Activated CD4-positive, CD25-positive, alpha-beta regulatory T cell treated with anti-CD3 and anti-CD28 coated beads, Interleukin-2, amount 50 U/mL, for 16 hours (primary cell): Measurements from ENCODE around the gene TBXAS1.

Experiments used
- DNase-seq: peaks from one replicate; pipeline ENCODE4 v3.0.0-alpha.2; 2020; ENCODE audit warnings: low read depth, low spot score

TBXAS1 gene

DNA sequence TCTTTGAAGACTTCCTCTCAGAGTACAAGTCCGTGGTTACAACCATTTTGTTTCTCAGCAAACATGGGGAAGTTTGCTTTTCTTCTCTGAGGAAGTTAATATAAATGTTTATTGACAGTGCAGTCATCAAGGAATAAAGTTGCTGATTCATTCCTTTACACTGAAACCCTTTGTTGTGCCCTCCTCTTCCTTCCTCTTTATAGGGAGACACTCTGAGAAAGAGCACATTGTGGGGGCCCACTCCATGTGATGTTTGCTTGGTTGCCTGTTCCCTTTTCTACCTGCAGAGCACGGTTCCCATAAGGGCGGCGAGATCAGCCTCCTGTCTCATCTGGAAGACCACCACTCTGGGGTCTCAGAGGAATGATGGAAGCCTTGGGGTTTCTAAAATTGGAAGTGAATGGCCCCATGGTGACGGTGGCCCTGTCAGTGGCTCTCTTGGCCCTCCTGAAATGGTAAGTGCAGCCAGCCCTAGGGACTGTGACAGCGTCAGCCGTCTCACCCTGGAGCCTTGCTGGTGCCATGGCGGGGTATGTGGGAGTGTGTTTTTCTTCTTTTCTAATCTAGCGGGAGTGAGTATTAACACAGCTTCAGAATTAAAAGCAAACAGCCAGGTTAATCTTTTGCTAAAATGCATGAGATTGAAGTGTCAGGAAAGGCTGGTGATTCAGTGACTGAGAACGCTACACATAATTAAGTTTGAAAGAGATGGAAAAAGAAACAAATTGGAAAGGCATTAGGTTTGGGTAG, at the start of gene TBXAS1:
Gene TBXAS1, plus strand, starts transcription at position 240 of the 750 bp plus-strand sequence. Its CDS starts 127 bp downstream, at position 367.
- no peak for DNase-seq

DNA sequence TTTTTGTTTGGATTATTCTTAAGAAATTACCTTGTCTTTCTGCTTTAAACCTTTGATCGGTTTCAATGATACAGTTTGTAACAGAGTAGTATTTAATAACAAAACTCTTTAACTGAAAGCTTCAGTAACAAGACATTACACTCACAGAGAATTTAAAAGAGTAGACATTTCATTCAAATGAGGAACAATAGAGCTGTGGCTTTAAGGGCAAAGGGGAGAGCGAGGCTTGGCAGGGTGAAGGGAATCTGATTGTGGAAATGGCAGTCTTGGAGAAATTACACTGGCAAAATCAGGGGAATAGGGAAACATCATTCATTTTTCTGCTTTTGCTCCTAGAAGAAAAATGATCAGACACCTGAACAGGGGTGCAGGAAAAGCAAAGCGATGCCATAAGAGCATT, 46.1 kb upstream of the TBXAS1 start:
- DNase-seq: no peak

DNA sequence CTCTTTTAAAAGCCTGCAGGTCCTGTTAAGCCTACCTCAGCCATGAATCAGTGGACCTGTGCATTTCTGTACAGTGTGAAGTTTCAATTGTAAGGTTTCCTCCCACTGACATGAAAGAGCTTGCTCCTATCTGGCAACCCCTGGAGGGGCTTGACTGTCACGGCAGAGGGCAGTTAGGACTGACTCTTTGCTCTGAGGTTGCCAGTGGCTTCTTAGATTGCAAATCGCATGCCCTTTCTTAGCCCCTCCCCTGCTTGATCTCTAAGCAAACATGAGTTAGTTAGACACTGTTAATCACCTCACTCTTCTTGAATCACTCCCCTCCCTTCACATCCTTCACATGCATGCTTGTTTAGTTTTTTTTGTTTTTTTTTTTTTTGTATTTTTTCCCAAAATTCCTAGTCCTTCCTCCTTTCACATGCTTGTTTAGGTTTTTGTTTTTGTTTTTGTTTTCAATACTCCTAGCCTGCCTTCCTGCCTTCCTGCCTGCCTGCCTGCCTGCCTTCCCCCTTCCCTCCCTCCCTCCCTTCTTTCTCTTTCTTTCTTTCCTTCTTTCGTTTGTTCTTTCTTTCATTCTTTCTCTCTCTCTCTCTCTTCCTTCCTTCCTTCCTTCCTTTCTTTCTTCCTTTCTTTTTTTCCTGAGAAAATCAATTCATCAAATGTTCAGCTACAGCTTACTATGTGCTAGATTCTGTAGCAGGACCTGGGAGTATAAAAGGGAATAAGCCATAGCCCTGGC, 45.2 kb upstream of the TBXAS1 start:
- DNase-seq: no peak

DNA sequence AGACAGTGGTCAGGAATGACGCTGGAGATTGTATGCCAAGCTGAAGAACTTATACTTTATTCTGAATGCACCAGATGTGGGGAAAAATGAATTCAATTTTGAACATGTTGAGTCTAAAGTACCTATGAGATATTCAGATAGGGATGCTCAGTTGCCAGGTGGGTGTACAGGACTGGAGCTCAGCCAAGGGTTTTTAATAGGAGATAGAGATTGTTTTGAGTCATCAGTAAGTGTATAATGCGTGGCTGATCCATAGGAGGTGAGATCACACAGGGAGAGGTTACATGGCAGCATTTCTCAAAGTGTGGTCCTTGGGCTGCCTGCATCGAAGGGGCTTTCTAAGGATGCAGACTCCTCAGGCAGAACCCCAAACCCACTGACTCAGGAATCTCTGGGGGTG, 44.4 kb upstream of the TBXAS1 start:
- no peak for DNase-seq

DNA sequence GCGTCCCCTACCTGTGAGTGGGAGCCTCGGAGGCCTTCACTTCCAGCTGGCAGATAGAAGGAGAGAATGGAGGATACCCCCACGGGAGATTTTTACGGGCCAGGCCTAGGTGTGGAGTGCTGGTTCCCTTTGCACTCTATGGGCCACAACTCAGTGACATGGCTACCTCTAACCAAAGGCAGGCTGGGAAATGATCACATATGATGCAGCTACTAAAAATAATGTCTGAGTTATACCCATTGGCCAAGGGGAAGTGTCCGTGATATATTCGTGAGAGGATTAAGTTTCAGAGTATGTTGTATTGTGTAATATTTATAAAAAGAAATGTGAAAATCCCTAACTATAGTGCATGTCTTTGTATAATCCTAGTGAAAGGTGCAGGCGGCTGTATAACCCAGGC, 37.7 kb upstream of the TBXAS1 start:
- DNase-seq: no peak

DNA sequence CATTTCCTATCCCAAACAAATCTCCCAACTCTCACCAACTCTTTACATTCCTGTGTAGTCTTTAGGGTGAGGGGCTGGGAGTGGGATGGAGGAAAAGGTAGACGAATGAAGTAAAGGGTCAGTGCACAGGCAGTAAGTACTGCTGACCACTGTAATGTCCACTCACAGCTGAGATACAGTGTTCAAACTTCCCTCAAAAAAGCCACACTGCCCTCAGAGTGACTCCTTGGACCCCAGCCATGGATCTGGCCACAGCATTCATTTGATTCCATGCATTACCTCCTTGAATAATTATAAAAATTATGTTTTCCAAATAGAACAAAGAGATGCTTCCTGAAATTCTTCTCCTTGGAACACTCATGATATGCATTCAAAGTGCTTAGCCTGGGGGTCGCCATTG, 31.5 kb upstream of the TBXAS1 start:
- no peak for DNase-seq

DNA sequence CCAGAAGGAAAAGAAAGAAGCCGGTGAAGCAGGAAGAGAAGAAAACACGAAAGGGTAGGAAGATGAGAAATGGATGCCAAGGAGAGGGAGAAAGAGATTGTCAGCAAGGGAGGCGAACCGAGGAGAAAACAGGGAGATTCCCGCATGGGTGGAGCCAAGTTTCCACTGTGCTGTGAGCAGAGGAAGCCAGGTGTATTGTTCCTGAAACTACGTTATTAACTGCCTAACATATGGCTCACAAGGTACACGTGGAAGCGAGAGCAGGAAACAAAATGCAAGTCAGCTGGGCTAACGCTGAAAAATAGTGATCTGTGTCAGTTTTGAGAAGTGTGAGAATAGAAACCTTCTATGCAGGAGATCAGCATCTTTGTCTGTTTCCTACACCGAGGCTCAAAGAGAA, 30.8 kb upstream of the TBXAS1 start:
- DNase-seq: no peak

DNA sequence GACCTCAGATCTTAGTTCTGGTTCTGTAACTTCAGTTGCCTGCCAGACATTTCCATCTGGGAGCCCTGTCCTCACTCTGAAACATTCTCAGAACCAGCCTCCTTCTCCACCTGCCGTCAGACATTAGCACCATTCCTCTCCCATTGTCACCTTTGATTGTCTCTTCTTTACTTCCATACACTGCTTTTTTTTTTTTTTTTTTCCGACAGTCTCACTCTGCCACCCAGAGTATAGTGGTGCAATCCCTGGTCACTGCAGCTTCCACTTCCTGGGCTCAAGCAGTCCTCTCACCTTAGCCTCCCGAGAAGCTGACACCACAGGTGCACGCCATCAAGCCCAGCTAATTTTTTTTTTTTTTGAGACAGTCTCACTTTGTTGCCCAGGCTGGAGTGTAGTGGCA, 30.2 kb upstream of the TBXAS1 start:
- no peak for DNase-seq

DNA sequence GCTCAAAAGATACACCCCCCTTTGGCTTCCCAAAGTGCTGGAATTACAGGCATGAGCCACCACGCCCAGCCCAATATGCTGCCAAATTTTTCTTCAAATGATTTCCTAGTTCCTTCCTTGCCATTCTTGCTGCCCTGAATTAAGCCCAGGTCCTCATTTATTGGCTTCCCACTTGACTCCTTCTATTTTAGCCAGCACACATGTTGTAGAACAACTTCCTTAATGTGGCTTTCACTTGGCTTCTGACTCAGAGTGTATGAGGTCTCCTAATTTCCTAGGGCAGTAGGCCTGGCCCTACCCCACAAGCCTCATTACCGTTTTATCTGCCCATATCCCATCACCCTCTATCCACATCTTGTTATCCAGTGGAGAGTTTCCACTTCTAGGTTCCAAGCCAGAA, 29.5 kb upstream of the TBXAS1 start:
- no peak for DNase-seq

DNA sequence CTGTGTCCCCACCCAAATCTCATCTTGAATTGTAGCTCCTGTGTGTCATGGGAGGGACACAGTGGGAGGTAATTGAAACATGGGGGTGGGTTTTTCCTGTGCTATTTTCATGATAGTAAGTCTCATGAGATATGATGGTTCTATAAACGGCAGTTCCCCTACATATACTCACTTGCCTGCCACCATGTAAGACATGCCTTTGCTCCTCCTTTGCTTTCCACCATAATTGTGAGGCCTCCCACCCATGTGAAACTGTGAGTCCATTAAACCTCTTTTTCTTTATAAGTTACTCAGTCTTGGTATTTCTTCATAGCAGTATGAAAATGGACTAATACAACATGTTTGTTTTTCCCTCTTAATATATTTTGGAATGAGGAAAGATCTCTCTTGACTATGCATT, 24.5 kb upstream of the TBXAS1 start:
- no peak for DNase-seq

DNA sequence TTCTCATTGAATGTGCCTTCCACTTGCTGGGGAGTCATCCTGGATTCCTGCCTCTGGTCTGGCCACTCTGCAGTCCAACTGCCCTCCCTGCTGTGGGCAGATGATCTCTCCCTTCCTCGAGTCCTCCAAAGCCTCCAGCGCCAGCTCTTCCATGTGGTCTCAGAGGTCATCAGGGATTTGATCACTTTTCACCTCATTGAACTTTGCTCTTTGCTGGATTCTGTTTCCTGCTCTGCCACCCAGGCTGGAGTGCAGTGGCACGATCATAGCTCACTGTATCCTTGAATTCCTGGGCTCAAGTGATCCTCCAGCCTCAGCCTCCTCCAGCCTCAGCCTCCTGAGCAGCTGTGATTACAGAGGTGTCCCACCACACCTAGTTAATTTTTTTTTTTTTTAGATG, 22.1 kb upstream of the TBXAS1 start:
- no peak for DNase-seq

DNA sequence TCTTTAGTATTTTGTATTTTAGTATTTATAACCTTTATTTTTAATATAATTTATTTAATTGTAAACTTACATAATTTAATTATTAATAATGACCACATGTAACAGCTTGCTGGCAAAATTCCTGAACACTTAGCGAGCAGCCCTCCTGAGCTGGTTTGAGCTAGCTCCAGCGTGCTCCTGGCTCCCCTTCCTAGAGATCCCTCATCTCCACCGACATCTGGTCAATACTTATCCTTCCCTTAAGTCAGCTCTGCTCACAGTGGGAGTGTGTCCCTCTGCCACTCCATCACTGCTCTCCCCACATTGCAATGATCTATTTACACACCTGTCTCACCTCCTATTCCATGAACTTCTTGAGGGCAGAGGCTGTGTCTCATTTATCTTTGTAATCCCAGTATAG, 20.6 kb upstream of the TBXAS1 start:
- no peak for DNase-seq

DNA sequence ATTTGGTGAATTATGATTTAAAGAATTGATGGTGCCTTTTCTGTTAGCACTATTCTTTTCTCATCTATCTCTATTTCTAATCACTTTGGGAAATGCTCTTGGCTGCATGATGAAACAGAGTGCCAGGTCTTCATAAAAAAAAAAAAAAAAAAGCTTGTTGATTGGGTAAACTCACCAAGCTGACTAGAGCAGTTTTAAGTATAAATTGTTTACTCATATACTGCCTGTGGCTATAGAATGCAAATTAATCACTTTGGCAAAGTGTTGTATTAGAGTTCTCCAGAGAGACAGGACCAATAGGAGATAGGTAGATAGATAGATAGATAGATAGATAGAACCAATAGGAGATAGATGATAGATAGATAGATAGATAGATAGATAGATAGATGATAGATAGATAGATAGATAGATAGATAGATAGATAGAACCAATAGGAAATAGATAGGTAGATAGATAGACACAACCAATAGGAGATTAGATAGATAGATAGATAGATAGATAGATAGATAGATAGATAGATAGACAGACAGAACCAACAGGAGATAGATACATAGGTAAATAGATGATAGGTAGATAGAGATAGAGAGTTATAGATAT, 20.1 kb upstream of the TBXAS1 start:
- DNase-seq: no peak

DNA sequence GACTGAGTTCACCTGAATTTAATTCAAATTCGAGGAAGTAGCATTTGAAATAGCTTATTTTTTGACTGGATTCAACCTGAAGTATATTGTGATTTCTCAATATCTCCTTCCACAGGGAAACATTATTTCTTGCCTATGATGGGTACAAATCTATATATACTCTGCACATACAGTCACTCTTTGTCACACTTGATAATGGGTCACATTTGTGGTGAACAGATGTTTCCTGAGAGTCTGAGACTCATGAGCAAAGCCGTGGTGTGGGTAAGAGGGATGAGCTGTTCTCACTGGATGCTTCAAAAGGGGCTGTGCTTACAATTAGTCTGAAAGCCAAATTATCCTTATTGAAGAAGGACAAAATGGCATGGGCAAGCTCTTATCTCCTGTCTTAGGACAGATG, 18.0 kb upstream of the TBXAS1 start:
- DNase-seq: no peak

DNA sequence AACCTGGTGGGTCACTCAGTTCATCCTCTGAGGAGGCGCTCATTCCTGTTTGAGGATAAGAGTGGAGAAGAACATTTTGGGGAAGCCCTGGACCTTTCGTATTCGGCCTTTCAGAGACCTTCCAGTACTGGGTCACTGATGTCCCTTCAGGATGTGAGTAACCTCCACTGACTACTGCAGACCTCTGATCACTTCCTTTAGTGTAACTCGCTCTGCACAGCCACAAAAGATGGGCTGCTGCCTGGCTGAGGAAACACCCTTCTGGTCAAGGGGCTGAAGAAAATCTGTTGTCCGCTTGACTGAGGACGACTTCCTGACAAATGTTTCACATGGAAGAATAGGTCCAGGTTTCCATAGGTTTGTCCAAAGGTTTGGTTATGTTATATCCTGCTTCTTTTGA, 15.9 kb upstream of the TBXAS1 start:
- no peak for DNase-seq

DNA sequence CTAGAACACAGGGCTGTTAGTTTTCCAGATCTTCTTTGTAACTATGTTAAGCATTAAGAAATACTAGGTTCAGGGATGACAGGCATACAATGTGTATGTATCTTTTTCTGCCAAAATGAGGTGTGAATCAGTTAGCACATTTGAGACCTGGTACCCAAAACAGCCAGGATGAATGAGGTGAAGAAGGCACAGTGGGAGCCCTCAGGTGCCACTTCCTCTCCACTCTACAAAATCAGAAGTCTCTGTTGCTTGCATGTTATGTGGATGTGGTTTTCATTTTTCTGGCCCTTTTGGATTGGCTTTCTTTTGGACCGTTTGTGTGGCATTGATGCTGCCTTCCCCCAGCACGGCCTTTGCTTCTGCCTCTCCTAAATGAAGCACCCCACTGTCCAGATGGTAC, 15.4 kb upstream of the TBXAS1 start:
- DNase-seq: no peak

DNA sequence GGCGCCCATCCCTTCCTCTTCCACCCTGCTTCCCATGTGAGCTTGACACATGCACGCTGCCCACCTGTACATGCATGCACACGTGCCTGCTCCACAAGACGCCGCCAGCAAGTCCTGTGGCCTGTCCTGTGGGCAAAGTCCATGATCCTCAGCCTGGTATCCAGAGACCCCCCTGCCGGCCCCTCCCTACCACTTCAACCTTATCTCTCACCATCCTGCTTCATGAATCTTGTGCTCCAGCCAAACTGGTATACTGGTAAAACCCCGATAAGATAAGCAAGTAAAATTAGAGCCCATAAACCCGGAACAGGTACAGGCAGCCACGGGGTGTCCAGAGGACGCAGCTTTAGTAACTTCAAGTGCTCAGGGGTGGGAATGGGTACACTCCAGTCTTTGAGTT, 11.8 kb upstream of the TBXAS1 start:
- no peak for DNase-seq

DNA sequence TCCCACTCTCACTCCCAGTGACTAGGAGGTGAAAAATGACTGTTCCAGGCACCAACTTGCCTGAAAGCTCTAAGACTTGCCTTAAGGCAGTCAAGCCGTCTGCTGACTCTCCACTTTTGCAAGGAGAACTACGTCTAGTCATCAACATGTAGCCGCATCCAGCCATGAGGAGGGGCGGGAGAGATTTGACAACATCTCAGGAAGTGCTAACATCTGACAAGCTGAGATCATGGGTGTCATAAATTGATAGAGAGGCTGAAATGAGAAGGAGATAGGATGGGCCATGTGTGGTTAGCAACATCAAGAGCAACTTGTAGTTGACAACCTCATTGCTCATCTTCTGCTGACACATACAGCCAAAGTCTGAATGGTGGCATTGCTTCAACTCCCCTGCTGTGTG, 9.0 kb upstream of the TBXAS1 start:
- no peak for DNase-seq

DNA sequence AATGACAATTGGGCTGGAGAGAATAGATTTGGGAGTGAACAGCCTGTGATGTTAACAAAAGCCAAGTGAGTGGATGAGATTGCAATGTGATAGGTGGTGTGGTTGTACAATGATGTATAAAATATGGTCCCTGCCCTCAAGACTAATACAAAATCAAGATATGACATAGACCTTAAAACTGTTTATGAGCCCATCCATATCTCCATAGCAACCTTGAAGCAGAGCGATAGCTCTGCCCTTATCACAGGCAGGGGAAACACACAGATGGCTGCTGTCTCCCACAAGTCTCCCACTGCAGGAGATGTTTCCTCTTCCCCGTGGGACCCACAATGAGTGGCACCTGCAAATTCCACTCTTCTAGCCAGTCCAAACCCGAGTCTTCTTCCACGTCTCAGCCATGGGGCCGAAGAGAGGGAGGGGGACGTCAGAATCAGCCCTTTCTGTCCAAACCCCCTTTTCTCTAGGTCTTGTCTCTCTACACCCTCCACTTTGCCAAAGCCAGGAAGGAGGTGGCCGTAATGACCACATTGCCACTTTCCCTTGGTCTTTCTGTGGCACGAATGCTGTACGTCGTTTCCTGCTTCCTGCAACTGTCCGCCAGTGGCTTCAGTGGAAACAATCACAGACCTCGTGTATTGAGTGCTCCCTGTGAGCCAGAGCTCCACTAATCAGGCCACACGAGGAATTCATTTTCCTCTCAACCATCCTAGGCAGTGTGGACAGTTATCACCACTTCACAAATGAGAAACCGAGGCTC, 7.5 kb upstream of the TBXAS1 start:
- no peak for DNase-seq

DNA sequence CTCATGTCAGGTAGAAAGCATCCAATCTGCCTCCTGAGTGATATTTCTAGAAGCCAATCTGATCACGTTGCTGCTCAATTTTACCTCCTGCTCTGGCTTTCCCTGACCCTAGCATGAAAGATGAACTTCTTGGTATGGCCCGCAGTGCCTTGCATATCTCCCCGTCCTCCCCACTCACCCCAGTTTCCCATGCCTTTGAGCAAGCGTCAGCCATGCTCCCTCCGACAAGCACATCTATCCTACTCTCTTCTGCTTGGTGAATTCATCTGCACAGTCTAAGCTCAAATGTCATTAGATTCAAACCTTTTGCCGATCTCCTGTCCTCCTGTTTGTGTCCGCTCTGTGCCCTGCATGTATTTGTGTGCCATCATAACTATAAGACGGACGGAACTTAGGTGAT, 6.2 kb upstream of the TBXAS1 start:
- no peak for DNase-seq

DNA sequence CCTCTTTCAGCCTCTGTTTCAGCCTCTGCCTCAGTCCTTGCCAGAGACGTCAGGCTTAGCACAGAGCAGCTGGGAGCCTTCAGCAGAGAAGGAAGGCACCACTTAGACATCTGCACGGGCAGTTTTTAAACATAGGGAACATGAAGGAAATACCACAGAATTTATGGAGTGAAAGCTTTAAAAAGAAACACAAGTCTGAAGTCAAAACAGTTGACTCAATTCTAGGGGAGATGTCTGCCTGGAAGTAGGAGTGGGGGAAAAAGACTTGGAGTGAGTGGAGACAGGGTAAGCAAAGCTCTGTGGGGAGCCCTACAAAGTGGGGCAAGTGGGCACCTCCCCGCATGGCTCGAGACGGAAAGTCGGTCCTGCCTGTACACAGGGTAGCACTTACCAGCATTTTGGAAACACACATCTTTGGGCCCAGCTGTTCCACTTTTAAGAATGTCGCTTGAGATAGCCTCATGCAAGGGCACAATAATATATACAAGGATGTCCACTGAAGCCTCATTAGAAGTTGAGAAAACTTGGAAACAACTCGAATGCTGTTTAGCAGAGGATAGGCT, 5.0 kb upstream of the TBXAS1 start:
- DNase-seq: no peak
